Measurements from ENCODE around the gene EXOC7. TPM values are rescaled to one million over a fixed set of nuclear protein-coding genes. Genes with fewer than 3 reads are reported as not detected.
"Not testable (repeated sequence)": the region's sequence is repeated elsewhere in the genome, so short reads cannot be mapped to it uniquely, and the experiment has no call there.

Gene EXOC7
- total RNA-seq, 3 donors from 2014 or later = 89.9 to 106 (median 91.0) TPM

DNA sequence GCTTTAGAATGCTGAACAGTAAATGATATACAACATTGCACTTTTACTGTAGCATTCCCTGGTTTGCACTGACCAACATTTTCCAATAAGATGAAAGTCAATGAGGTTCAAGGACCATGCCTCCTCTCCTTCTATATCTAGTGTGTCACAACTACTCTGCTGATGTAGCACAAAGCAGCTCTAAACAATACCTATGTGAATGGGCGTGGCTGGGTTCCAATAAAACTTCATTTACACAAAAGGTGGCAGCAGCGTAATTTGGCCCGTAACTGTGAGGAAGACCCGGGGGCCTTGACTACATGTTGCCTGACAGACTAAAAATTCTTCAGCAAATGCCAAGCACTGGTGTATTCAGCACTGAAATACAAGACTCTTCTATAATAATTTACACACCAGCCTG lies 37.8 kb downstream of the EXOC7 start:
- Mint-ChIP-seq H3K36me3 (ENCODE audit: insufficient read depth) (peaks cover 43% of the 10 kb centered on the region), H3K9me3 (no peaks in the 10 kb centered on the region), H3K4me1 (ENCODE audit: low read depth) (peaks cover 40% of the 10 kb centered on the region), H3K4me3 (no peak overlapping the region), H3K27me3 (ENCODE audit: low read depth) (no peaks in the 10 kb centered on the region)
- ATAC-seq = no peak
- DNase-seq = no peak

DNA sequence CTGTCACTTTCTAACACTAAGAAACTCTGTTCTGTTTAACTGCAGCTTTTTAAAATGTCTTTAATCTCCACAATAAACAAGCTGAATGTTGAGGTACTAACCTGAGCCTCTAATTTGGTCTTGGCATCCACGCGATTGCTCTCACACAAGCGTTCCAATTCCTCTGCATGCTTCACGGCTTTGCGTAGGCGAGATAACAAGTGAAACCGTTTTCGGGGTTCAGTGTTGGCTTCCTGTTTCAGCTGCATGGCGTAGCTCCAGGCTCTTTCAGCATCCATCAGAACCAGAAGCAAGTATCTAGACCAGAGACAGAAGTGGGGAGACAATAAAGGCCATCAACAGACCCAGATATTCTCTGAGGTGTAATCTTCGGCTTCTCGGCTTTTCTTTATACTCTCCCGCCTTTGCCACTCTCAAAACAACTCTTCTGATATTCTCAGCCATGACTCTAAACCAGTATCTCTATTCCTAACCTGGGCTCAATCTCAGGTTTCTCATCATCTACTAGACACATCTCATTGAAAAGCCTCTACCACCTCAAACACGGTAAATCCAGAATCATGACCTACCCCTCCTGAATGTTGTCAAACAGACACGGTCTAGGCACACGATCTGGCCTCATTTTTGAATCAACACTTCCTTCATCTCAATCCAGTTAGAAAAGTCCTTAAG lies 39.6 kb downstream of the EXOC7 start:
- Mint-ChIP-seq H3K4me3 (peak overlapping the region; percentile 43), H3K4me1 (ENCODE audit: low read depth) (peaks cover 31% of the 10 kb centered on the region), H3K27me3 (ENCODE audit: low read depth) (no peaks in the 10 kb centered on the region), H3K36me3 (ENCODE audit: insufficient read depth) (peaks cover 51% of the 10 kb centered on the region), H3K9me3 (no peaks in the 10 kb centered on the region)
- DNase-seq (peak; percentile 33), ATAC-seq (peak; percentile 88 to 89)

DNA sequence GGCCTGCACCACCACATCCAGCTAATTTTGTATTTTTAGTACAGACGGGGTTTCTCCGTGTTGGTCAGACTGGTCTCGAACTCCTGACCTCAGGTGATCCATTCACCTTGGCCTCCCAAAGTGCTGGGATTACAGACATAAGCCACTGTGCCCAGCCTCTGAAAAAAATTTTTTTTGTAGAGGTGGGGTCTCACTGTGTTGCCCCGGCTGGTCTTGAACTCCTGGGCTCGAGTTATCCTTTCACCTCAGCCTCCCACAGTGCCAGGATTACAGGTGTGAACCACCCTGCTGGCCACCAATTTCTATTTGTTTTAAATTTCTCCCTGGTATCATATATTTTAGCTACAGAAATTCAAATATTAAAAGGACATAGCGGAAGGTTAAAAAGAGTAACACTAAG lies 45.3 kb downstream of the EXOC7 start:
- DNase-seq; H3K9me3 Mint-ChIP-seq; H3K27me3 Mint-ChIP-seq (ENCODE audit: low read depth); H3K4me3 Mint-ChIP-seq; ATAC-seq: not testable (repeated sequence)
- Mint-ChIP-seq H3K36me3 (ENCODE audit: insufficient read depth) (peaks cover 51% of the 10 kb centered on the region), H3K4me1 (ENCODE audit: low read depth) (peaks cover 15% of the 10 kb centered on the region)

DNA sequence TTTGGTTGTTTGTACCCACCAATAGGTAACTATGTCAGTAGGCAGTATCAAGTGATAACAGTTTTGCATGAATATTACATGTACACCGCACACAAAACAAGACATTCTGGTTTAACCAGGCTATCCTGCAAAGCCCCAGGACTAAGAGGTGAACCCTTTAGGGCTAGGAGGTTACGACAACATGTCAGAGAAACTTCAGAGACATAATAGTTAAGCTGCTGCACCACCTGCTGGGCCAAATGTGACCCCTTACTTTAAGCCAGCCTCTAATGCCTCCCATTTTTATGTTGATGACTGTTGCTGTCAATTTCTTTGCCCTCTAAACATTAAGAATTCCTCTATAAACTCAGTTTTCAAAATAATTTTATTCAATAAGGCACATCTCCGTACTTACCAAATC lies 46.7 kb downstream of the EXOC7 start:
- no peak for DNase-seq
- Mint-ChIP-seq H3K36me3 (ENCODE audit: insufficient read depth) (peaks cover 47% of the 10 kb centered on the region), H3K27me3 (ENCODE audit: low read depth) (no peaks in the 10 kb centered on the region), H3K4me3 (no peak overlapping the region), H3K9me3 (no peaks in the 10 kb centered on the region), H3K4me1 (ENCODE audit: low read depth) (peaks cover 10% of the 10 kb centered on the region)
- no peak for ATAC-seq

DNA sequence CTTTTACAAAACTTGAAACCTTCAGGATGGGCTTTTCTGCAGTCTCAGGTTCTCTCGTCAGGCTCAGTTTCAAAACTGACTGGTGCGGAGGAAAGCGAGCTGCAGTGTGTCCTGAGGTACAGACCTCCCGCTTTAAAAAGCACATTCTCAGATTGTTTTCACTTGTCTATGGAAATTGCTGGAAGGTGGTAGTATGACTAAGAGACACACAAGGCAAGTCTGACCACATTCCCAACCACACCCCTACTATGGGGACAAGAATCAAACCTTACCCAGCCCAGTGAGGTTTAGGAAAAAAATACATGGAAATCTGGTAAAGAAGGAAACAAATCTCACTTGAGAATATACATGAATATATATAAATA lies 49.5 kb downstream of the EXOC7 start:
- Mint-ChIP-seq H3K36me3 (ENCODE audit: insufficient read depth) (peaks cover 49% of the 10 kb centered on the region), H3K4me3 (no peak overlapping the region), H3K27me3 (ENCODE audit: low read depth) (no peaks in the 10 kb centered on the region), H3K9me3 (no peaks in the 10 kb centered on the region), H3K4me1 (ENCODE audit: low read depth) (peaks cover 20% of the 10 kb centered on the region)
- DNase-seq (no peak), ATAC-seq (no peak)

DNA sequence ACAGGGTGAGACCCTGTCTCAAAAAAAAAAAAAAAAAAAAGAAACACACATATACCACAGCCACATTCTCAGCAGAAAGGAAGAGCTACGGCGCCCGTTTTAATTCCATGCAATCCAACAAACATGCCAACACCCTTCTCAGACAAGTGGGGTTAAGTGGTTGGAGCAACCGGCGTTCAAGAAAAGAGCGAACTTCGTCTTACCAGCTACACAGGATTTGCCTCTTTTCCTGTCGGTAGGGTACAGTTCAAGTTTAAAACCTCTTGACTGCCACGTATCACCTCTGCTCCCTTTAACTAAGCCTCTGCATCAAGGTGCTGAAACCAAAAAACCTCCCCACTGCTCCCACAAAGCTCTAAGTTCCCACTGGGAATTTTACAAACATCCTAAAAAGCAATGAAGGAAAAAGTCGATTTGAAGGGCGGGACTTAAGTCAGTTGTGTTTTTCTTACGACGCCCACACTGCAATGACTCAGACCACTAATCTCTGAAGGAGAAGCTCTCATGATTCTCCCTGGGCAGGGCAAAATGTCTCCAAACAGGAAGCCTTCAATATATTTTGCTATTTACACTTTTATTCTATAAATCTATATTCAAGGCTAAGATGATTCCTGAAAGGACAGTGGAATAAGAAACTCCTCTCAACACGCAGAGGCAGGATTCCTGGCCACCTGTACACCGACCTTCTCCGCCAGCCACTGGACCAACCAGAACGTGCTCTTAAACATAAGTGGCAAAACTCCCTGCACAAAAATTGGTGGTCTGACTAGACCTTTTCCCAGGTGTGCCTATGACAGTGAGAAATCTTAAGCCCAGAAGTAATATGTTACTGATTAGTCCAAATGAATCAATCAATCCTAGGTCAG lies 50.1 kb downstream of the EXOC7 start:
- DNase-seq (no peak), ATAC-seq (peak in 1 of 2 donors; percentile 78)
- H3K4me1 Mint-ChIP-seq (ENCODE audit: low read depth) = peaks cover 25% of the 10 kb centered on the region
- peaks cover 50% of the 10 kb centered on the region for H3K36me3 Mint-ChIP-seq (ENCODE audit: insufficient read depth)
- no peaks in the 10 kb centered on the region for H3K27me3 Mint-ChIP-seq (ENCODE audit: low read depth)
- no peaks in the 10 kb centered on the region for H3K9me3 Mint-ChIP-seq
- H3K4me3 Mint-ChIP-seq = no peak overlapping the region

DNA sequence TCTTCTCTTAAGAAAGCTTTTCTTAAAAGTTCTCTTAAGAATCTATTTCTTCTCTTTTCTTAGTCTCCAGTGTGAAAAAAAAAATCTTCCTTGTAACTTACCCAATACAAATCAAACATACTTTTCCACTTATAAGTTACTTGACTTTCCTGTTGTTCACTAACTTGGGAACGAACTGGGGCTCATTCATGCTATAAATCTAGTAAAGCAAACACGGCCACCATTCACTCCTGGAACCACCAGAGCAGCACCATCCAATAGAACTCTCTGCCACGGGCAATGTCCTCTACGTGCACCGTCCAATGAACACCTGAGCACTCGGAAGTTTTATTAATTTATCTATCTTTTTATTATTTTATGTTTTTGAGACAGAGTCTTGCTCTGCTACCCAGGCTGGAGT lies 52.0 kb downstream of the EXOC7 start:
- Mint-ChIP-seq H3K4me1 (ENCODE audit: low read depth) (peaks cover 29% of the 10 kb centered on the region), H3K4me3 (no peak overlapping the region), H3K36me3 (ENCODE audit: insufficient read depth) (peaks cover 50% of the 10 kb centered on the region), H3K9me3 (no peaks in the 10 kb centered on the region), H3K27me3 (ENCODE audit: low read depth) (no peaks in the 10 kb centered on the region)
- ATAC-seq = no peak
- DNase-seq = no peak

DNA sequence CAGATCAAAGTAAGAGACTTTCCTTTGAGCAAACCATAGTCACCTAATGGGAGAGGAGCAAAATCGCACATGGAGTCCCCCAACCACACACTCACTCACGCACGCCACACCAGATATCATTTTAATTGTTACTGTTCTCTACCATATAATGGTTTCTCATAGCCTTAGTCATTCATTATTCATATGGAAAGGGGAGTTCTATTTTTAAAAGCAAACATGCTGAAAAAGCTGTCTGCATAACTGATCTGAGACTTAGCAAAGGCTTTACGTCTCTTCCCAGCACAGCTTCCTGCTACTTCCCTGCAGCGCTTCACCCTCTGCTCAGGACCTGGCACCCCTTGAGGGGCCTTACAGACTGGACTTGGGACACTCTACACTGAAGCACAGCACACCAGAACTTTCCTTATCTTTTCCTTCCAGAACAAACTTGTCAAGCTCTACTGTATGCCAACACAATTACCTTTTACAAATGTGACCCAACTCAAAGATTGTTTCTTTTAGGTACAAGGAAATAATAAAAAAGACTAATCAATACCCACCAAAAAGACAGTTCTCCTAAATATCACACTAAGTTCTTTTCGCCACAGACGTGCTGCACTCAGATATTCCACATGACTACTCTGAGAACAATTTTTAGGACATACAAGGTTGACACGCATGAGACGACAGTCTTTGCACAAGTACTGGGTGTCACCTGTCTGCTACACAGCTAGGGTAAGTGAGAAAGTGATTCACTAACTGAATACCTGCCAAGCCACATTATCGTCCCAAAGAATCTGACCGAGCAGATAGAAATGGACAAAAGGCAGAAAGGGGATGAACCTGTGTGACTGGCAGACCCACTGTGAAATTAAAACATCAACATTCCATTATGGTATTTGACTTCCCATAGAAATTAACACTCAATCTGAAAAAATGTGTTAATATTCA lies 52.8 kb downstream of the EXOC7 start:
- Mint-ChIP-seq H3K27me3 (ENCODE audit: low read depth) (no peaks in the 10 kb centered on the region), H3K4me1 (ENCODE audit: low read depth) (peaks cover 27% of the 10 kb centered on the region), H3K9me3 (no peaks in the 10 kb centered on the region), H3K36me3 (ENCODE audit: insufficient read depth) (peaks cover 46% of the 10 kb centered on the region), H3K4me3 (no peak overlapping the region)
- ATAC-seq = peak; percentile 45 to 73
- DNase-seq = no peak

DNA sequence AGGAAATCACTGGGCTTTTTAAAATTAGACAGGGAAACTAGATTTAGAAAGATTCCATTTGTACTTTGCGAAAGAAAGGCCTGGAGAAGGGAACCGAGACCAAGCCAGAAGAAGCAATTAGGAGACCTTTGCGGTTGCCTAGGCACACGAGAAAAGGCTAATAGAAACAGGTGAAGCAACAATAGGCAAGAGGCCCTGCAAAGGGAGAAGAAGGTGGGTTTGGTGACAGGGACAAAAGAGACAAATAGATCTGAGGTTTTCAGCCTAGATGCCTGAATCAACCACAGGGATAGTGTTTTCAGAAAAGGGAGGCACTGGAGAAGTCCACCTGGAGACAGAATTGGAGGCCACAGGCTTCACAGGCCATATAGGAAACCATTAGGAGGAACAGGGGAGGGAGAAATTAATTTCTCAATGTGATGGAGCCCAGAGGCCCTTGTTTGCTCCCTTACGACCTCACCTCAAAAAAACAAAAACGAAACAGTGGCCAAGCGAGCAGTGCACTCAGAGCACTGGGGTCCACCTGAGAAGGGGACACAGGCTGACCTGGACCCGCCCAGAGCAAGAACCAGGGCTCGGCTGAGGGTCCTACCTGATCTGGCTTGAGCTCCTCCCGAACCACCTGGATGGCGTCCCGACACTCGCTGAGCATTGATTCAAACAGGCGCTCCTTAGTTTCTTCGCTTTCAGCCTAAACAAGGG lies 53.6 kb downstream of the EXOC7 start:
- DNase-seq (no peak), ATAC-seq (no peak)
- Mint-ChIP-seq H3K4me3 (no peak overlapping the region), H3K27me3 (ENCODE audit: low read depth) (no peaks in the 10 kb centered on the region), H3K4me1 (ENCODE audit: low read depth) (peaks cover 27% of the 10 kb centered on the region), H3K36me3 (ENCODE audit: insufficient read depth) (peaks cover 54% of the 10 kb centered on the region), H3K9me3 (no peaks in the 10 kb centered on the region)

DNA sequence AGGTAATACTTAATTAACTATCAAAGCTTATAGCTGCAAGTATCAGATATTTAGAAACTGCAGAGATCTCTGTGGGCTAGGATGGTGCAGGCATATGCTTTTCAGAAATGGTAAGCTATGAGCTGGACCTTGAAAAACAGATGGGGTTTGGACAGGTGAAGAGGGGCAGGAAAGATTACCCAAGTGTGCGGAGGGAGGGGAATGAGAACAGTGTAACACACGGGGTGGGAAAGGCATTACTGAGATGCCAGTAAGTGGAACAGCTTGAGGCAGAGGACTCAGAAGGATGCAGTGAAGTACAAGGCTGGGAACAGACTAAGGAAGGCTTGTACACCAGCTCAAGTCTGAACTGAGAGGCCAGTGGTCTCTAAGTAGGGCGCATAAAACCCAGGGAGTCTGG lies 54.3 kb downstream of the EXOC7 start:
- no peak for DNase-seq
- Mint-ChIP-seq H3K9me3 (no peaks in the 10 kb centered on the region), H3K27me3 (ENCODE audit: low read depth) (no peaks in the 10 kb centered on the region), H3K4me1 (ENCODE audit: low read depth) (peaks cover 27% of the 10 kb centered on the region), H3K4me3 (no peak overlapping the region), H3K36me3 (ENCODE audit: insufficient read depth) (peaks cover 59% of the 10 kb centered on the region)
- ATAC-seq = no peak

DNA sequence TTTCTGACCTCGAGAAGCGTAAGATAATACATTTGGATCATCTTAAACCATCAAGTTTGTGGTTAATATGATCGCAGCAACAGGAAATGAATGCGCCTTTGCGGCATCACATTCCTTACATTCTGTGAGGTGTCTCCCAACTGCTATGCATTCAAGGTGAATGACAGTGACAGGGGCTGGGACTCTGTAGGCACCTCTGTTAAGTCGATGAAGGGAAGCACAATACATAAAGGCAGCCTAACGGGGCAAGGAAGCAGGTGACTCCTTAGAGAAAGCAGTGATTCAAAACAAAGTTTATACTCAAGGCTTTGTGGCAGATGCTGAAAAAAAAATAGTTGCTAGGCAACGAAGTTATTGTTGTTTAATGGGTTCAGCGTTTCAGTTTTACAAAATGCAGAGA lies 54.9 kb downstream of the EXOC7 start:
- Mint-ChIP-seq H3K27me3 (ENCODE audit: low read depth) (no peaks in the 10 kb centered on the region), H3K4me3 (no peak overlapping the region), H3K9me3 (no peaks in the 10 kb centered on the region), H3K4me1 (ENCODE audit: low read depth) (peaks cover 23% of the 10 kb centered on the region), H3K36me3 (ENCODE audit: insufficient read depth) (peaks cover 58% of the 10 kb centered on the region)
- DNase-seq (no peak), ATAC-seq (no peak)

DNA sequence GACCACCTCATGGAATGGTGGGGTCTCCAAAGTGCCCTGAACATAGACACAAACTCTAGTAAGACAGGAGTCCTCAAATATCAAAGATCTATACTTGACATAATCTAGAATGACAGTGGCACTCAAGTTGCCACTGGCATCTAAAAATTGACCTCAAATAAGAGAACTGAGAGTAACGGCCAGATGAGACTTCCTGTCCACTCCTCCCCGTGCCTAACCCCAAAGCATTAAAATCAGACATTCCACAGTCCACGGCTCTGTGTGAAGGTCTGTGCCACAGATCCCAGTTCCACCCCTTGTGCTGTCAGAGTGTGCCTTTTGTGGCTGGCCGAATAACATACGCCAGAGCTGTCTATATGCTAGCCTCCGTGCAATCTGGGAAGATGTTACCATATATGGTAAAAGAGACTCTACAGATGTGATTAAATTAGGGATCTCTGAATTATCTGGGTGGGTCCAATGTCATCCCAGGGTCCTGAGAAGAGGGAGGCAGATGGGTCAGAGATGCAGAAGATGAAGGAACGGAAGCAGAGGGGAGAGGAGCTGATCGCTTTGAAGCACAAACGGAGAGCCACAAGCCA lies 55.5 kb downstream of the EXOC7 start:
- ATAC-seq (no peak), DNase-seq (no peak)
- H3K36me3 Mint-ChIP-seq (ENCODE audit: insufficient read depth) = peaks cover 59% of the 10 kb centered on the region
- H3K9me3 Mint-ChIP-seq = no peaks in the 10 kb centered on the region
- H3K27me3 Mint-ChIP-seq (ENCODE audit: low read depth) = no peaks in the 10 kb centered on the region
- no peak overlapping the region for H3K4me3 Mint-ChIP-seq
- H3K4me1 Mint-ChIP-seq (ENCODE audit: low read depth) = peaks cover 19% of the 10 kb centered on the region

DNA sequence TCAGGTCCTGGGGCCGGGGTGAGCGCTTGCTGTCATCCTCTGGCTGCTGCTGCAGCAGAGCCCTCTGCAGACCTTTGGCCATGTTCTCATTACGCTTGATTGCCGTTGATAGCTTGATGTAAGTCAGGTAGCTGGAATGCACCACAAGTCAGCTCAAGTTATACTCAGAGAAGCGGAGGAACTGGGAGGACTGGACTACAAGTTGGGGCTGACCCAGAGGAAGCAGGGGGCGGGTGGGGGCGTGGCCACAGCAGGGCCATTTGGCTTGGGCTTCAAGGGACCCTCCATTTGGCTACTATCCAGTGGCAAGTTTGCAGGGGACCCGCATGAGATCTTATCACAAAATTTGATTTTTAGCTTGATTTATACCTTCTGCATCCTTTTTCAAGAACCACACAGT lies 57.5 kb downstream of the EXOC7 start:
- peaks cover 19% of the 10 kb centered on the region for H3K4me1 Mint-ChIP-seq (ENCODE audit: low read depth)
- no peak for DNase-seq
- no peaks in the 10 kb centered on the region for H3K9me3 Mint-ChIP-seq
- H3K4me3 Mint-ChIP-seq = no peak overlapping the region
- peaks cover 57% of the 10 kb centered on the region for H3K36me3 Mint-ChIP-seq (ENCODE audit: insufficient read depth)
- ATAC-seq = no peak
- no peaks in the 10 kb centered on the region for H3K27me3 Mint-ChIP-seq (ENCODE audit: low read depth)
